Mammary epithelial cell (primary cell): ENCODE data around the gene SELENOO.

Source experiments
- CTCF ChIP-seq, 2 donors: IDR thresholded peaks in 1 of 2; conservative IDR thresholded peaks in 1 of 2; 2 replicates each; pipeline ENCODE4 v1.5.1; 2011 to 2012; ENCODE audit warnings: inconsistent platforms in 2 of 2, low read length in 2 of 2, mild to moderate bottlenecking in 2 of 2, control low read depth in 1 of 2, low read depth in 1 of 2; ENCODE audit not compliant: insufficient read depth in 1 of 2; ENCODE audit errors: extremely low read depth in 1 of 2
- EZH2 ChIP-seq: IDR thresholded peaks from 2 replicates; pipeline ENCODE4 v1.6.1; 2012; ENCODE audit warnings: low read length, inconsistent platforms, borderline replicate concordance

GRCh38 chr22:50184902-50185374, 15.9 kb upstream of the SELENOO start:
- TF ChIP-seq CTCF (conservative IDR thresholded peaks at IDR 0.05 in 1 of 2, IDR thresholded peaks at IDR 0.05 in 1 of 2; ENCODE audit: extremely low read depth in 1 of 2, insufficient read depth in 1 of 2, low read depth in 1 of 2, low read length in 2 of 2) (no peak), EZH2 (no peak)
